SU-DHL-6 (cell line): Measurements from ENCODE around the gene RAB36.

Experiments used
- CTCF ChIP-seq: fragments of 200-600 bp; sonication (generic); IDR thresholded peaks from one replicate; pipeline ENCODE4 v1.5.1; 2017; ENCODE audit warnings: antibody characterized with exemption, mild to moderate bottlenecking, low read length, moderate library complexity; ENCODE audit not compliant: insufficient read depth, poor library complexity, severe bottlenecking
- EZH2phosphoT487 ChIP-seq: fragments of 200-600 bp; sonication (generic), shearing (Covaris generic); conservative IDR thresholded peaks from 2 replicates; pipeline ENCODE4 v1.6.1; 2018; ENCODE audit warnings: mild to moderate bottlenecking, antibody characterized with exemption, low read length, moderate library complexity, mixed read lengths

DNA sequence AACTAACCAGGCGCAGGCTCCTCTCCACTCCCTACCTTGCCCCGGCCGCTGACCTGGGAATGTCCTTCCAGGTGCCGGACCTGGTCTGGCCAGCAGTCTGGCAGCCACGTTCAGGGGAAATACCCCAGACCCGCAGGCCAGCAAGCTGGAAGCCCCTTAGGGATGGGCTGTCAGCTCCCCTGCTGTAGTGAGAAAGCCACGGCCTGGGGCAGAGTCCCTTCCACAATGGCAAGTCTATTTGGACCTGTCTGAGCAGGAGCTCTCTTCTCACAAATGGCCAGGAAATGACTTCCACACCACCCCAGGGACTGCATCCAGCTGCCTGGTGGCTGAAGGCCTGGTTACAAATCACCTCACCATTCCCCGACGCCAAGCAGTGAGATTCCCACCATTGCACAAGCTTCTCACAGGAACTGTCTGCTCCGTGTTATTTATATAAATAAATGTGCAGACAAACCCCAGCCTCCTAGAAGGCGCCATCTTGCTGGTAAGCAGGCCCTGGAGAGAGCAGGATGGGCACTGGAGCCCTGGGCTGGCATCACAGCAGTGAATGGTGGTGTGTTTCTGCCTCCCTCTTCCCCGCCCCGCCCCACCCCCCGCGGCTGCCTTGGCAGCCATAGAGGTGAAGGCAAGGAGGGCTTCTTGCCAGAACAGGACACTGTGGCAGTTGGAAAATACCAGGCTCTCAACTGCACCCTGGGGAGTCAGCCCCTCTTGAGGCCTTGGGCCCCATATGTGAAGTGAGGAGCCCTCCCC is 27.2 kb upstream of the RAB36 start:
- TF ChIP-seq CTCF: no peak
- no peak for TF ChIP-seq EZH2phosphoT487
